Measurements from ENCODE around the gene IL1RAPL2.
A peak's percentile ranks its signal among the peaks of the same experiment; 100 is the strongest.
"Not testable (repeated sequence)": the region's sequence is repeated elsewhere in the genome, so short reads cannot be mapped to it uniquely, and the experiment has no call there.

Gene IL1RAPL2

GRCh38 chrX:104864296-104864695, 298.3 kb downstream of the IL1RAPL2 start:
- no peak for DNase-seq

DNA sequence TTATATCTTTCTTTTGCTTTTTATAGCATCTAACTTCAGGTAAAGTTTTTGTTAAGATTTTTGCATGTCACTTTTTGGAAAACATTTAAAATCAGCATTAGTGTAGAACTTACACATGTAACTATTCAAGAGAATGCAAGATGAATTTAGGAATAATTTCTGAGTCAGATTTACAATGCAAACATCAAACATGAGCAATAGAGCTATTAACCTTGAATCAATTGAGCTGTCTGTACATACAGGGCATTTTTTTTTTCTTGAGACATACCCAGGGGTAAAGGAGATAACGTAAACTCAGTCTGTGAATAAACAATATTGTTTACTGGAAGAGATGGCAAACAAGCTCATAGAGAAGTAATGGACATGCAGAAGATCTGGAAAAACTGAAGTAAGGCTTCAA, 311.5 kb downstream of the IL1RAPL2 start:
- no peak for DNase-seq

GRCh38 chrX:104902070-104902469, 336.1 kb downstream of the IL1RAPL2 start:
- DNase-seq, result no peak

GRCh38 chrX:104909694-104910093, 343.7 kb downstream of the IL1RAPL2 start:
- peak; percentile 24 for DNase-seq

DNA sequence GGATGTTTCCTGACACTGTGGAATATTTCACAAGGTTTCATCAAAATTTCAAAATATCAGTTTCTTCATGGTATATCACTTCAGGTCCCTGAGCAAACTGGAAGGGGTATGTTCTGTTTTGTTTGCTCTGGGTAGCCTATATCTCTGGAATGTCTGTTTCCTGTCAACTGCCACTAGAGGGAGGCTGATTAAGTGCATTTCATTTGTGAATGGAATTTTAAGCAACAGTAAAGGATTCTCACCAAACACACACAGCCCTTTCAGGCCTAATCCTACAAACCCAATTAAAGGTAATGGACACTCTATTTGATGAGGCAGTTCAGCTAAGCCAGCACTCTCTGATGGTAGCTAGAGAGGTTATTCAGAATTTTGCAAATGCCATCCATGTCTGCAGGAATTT, 347.3 kb downstream of the IL1RAPL2 start:
- DNase-seq, result no peak

- not testable (repeated sequence) for DNase-seq
Measured at GRCh38 chrX:104914686-104915085, 348.7 kb downstream of the IL1RAPL2 start.

DNA sequence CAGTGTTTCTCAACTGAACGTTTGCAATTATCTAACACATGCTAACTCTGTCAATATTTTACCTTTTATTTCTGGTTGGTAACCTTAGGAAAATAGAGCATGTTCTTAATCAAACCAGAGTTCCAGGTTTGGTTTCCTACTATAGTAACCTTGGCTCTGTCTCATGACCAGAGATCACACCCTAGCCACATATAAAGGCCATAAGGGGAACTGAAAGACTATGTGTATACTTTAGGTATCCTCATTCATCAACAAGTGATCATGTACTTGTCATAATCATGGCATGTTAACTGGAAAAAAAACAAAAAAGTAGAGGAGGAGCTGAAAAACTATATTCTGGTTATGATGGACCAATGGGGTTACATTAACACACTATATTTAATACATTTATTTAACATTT, 352.1 kb downstream of the IL1RAPL2 start:
- DNase-seq, result no peak

GRCh38 chrX:104921584-104922205, 355.7 kb downstream of the IL1RAPL2 start:
- DNase-seq, result no peak

DNA sequence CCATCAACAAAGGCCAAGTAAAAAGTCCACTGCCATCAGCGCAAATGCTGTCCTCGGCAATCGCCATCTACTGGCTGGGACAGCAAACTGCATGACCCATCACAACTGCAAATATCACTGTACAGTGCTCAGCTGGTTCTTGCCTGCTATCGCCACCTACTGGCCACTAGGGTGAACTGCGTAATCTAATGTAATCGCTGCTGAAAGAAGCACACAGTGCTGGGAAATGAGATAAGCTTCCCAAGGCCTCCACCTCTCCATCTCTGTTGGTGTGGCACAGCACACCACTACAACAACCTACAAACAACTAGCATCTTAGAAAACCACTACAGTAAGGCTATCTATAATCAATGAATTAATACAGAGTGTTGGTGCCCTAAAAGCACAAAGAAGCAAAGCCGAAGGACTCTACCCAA, 356.2 kb downstream of the IL1RAPL2 start:
- peak; percentile 52 for DNase-seq

- DNase-seq, result no peak
Measured at GRCh38 chrX:104929324-104929723, 363.3 kb downstream of the IL1RAPL2 start.

DNA sequence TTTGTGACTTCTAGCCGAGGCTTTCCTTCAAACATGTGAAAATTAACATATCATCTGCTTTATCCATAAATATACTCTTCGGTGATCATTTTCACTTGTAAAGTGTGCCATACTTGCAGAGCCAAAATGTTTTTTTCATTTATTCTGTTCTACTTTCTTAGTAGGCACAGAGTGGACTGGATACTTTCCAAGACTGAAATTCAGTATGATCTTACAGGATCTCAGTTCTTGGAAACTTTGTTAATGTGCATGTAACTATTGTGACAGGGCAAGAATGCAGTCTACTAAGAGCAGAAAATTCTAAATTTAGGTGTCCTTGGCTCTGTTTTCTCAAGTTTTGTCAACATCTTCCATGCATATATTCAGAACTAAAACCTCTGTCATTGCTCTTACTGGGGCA, 369.6 kb downstream of the IL1RAPL2 start:
- no peak for DNase-seq

GRCh38 chrX:104953251-104953650, 387.3 kb downstream of the IL1RAPL2 start:
- no peak for DNase-seq

GRCh38 chrX:104961926-104962325, 395.9 kb downstream of the IL1RAPL2 start:
- no peak for DNase-seq

GRCh38 chrX:104968241-104968640, 402.2 kb downstream of the IL1RAPL2 start:
- DNase-seq, result no peak

DNA sequence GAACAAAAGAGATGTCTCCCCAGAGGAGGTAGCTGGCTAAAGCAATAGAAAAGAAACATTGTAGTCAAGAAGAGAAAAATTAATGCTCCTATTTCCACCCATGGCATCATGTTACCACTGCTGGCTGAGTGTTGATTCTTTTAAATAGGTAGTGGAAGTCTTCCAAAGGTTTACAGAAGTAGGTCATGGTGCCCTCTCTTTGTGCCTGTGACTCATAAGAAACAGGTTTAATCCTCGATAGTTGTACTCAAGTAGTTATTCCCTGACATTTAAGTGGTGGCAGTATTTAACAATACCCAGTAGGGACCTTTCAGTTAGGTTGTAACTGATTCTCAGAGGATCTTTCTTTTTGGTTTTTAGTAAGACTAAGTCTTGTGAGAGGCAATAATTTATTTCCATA, 406.7 kb downstream of the IL1RAPL2 start:
- no peak for DNase-seq

- DNase-seq, result no peak
Measured at GRCh38 chrX:104987063-104987462, 421.1 kb downstream of the IL1RAPL2 start.

DNA sequence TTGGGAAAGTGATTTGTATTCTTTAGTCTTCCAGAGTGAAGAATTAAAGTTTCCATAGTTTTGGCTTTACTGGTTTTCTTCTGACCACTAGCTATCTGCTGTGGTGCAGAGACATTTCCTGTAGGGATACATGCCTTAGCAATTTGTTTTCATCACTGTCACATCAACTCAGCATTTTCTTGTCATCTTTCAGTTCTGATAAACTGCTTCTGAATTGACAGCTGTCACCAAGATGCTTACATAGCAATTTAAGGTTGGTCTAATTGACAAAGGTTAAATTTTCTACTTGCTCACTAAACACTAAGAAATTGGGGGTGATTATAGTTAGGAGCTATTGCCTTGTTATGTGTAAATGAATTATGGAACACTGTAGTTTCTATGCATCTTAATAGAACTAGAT, 422.0 kb downstream of the IL1RAPL2 start:
- no peak for DNase-seq

DNA sequence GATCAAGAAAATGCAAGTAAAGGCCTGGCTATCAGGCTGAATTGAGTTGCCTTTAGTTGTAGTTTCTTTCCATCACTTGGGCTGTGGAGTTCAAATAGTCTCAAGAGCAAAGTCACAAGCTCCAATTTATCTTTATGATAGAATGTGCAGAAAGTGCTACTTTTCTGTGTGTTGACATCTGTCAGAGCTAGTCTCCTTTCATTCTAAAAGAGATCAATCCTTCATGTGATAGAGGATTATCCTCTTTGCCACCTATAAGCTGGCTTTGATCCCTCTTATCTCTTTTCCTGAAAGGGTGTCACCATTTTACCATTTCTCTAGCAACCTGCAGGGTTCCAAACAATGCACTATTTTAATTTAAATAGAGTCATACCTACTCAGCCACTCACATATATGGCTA, 429.5 kb downstream of the IL1RAPL2 start:
- DNase-seq, result no peak

GRCh38 chrX:105006103-105006502, 440.1 kb downstream of the IL1RAPL2 start:
- no peak for DNase-seq

GRCh38 chrX:105006996-105007395, 441.0 kb downstream of the IL1RAPL2 start:
- DNase-seq, result no peak

GRCh38 chrX:105013719-105014118, 447.7 kb downstream of the IL1RAPL2 start:
- DNase-seq, result no peak

DNA sequence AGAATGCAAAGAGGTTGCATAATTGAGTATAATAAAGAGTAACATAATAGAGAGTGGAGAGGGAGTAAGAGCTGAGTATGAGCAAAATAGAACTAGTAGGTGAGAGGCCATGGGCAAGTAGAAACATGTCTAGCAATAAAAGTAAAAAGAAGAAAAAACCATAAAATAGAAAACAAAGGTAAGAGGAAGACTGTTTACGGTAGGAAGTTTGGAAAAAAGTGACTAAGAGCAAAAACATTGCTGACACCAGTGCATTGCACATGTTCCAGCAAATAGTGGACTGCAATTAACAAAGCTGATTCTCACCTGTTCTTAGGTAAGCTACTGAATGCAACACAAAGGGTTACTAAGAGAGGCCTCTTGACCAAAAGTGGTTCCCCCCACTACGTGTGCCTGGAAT, 451.6 kb downstream of the IL1RAPL2 start:
- DNase-seq, result no peak

GRCh38 chrX:105018865-105019264, 452.9 kb downstream of the IL1RAPL2 start:
- DNase-seq, result no peak

DNA sequence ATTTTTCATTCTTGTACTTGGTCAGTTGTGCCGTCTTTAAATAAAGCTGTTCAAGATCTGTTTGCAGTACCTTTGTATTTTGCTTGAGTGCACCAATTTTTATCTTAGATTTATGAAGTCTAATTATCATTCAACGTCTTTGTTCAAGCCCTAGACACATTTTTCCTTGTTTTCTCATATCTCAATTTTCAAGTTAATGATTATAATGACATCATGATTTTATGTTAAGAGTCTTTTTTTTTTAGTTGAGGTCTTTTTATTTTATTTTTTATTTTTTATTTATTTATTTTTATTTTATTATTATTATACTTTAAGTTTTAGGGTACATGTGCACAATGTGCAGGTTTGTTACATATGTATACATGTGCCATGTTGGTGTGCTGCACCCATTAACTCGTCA, 463.0 kb downstream of the IL1RAPL2 start:
- DNase-seq, result not testable (repeated sequence)

- no peak for DNase-seq
Measured at GRCh38 chrX:105038672-105039328, 472.8 kb downstream of the IL1RAPL2 start.

Measured in CD4-positive, alpha-beta T cell treated with Interleukin-4 for 4 hours (primary cell).